GM12878 (cell line): ENCODE results near the gene CCDC141. TPM values are rescaled to one million over a fixed set of nuclear protein-coding genes. Genes with fewer than 3 reads are reported as not detected.

Experiments
- ATAC-seq: fragments of 200-7000 bp; cut with Tn5 transposase; 3 replicates; pipeline ENCODE4 v1.9.1; 2020; ENCODE audit warnings: mild to moderate bottlenecking, moderate library complexity
- BruUV-seq: library from RNA; stranded (reverse); fragments of 400-500 nt; replicated peaks from 2 replicates; lab custom pipeline; 2021; lab: Mats Ljungman, UMichigan
- CTCF ChIA-PET: fragments of 300-600 bp; sonication (Branson Sonifier 250); formaldehyde crosslinking; extraction: SDS; loops from one replicate; lab custom pipeline; 2021; ENCODE audit warnings: inconsistent platforms; lab: Yijun Ruan, JAX
- POLR2A ChIA-PET: fragments of 350-600 bp; formaldehyde crosslinking; extraction: SDS; loops from one replicate; lab custom pipeline; 2021; ENCODE audit warnings: inconsistent platforms; lab: Charles Lee
- RAD21 ChIA-PET: fragments of 300-600 bp; sonication (Branson Sonifier 250); formaldehyde crosslinking; loops from one replicate; lab custom pipeline; 2023; ENCODE audit warnings: antibody characterized with exemption; ENCODE audit not compliant: unreplicated experiment; lab: Charles Lee
- SMC1A ChIA-PET: fragments of 300-600 bp; sonication (Branson Sonifier 250); formaldehyde crosslinking; loops from one replicate; lab custom pipeline; 2023; ENCODE audit not compliant: unreplicated experiment, uncharacterized antibody; lab: Charles Lee
- DNase-seq: peaks from one replicate; pipeline ENCODE4 v3.0.0-alpha.2; 2011; ENCODE audit warnings: low read depth, low spot score
- FAIRE-seq: peaks from 3 replicates; lab custom pipeline; 2011; peaks lifted over from hg19 to GRCh38; lab: Jason Lieb, UNC
- H2AFZ ChIP-seq: 2 replicates; pipeline ENCODE4 v1.6.0; 2011; ENCODE audit warnings: low read depth, low read length, control low read depth; ENCODE audit not compliant: control insufficient read depth
- H3K27ac ChIP-seq: 2 replicates; pipeline ENCODE4 v1.5.1; 2011; ENCODE audit warnings: control low read depth; ENCODE audit not compliant: control insufficient read depth, insufficient read depth
- H3K27me3 ChIP-seq, 2 experiments: replicated peaks in 1 of 2; 2 replicates each; pipeline versions ENCODE4 v1.6.0 to v1.6.1; 2011; ENCODE audit warnings: low read length in 1 of 2; ENCODE audit not compliant: control insufficient read depth in 2 of 2, insufficient read depth in 2 of 2
- H3K36me3 ChIP-seq, 2 experiments: 2 replicates each; pipeline ENCODE4 v1.5.1; 2011; ENCODE audit warnings: low read length in 1 of 2; ENCODE audit not compliant: control insufficient read depth in 2 of 2, insufficient read depth in 2 of 2
- H3K4me1 ChIP-seq: 2 replicates; pipeline ENCODE4 v1.6.1; 2011; ENCODE audit warnings: mild to moderate bottlenecking, low read length, moderate library complexity, mixed read lengths; ENCODE audit not compliant: control insufficient read depth, insufficient read depth
- H3K4me2 ChIP-seq: 2 replicates; pipeline ENCODE4 v1.6.0; 2011; ENCODE audit warnings: control low read depth; ENCODE audit not compliant: control insufficient read depth, insufficient read depth
- H3K4me3 ChIP-seq: fragments of 200-600 bp; sonication (generic); 2 replicates; pipeline ENCODE4 v1.5.1; 2016
- H3K79me2 ChIP-seq: 2 replicates; pipeline ENCODE4 v1.6.0; 2011; ENCODE audit warnings: low read length; ENCODE audit not compliant: control insufficient read depth, insufficient read depth
- H3K9ac ChIP-seq: 2 replicates; pipeline ENCODE4 v1.8.0; 2011; ENCODE audit warnings: low read length, control low read depth, mixed read lengths; ENCODE audit not compliant: control insufficient read depth, insufficient read depth
- H3K9me3 ChIP-seq: replicated peaks from 3 replicates; pipeline ENCODE4 v1.5.1; 2011; ENCODE audit warnings: mild to moderate bottlenecking, low read length; ENCODE audit not compliant: control insufficient read depth, insufficient read depth
- H4K20me1 ChIP-seq: 2 replicates; pipeline ENCODE4 v1.6.0; 2011; ENCODE audit not compliant: control insufficient read depth, insufficient read depth
- CHD2 ChIP-seq: IDR thresholded peaks from 2 replicates; pipeline ENCODE4 v1.6.1; 2011; ENCODE audit warnings: low read depth, low read length, improper control_type of control experiment, borderline replicate concordance
- JUND ChIP-seq: IDR thresholded peaks from 2 replicates; pipeline ENCODE4 v1.6.1; 2012; ENCODE audit warnings: low read depth, mild to moderate bottlenecking, low read length, improper control_type of control experiment, moderate library complexity
- NFIC ChIP-seq: IDR thresholded peaks from 2 replicates; pipeline ENCODE4 v1.6.1; 2012; ENCODE audit warnings: low read depth, mild to moderate bottlenecking, inconsistent platforms, low read length, moderate library complexity
- NFYB ChIP-seq: IDR thresholded peaks from 2 replicates; pipeline ENCODE4 v1.6.1; 2011; ENCODE audit warnings: low read depth, mild to moderate bottlenecking, low read length, improper control_type of control experiment, moderate library complexity; ENCODE audit not compliant: insufficient read depth
- NR2C1 ChIP-seq: fragments of 450-650 bp; IDR thresholded peaks from 2 replicates; pipeline ENCODE4 v1.6.1; 2017; ENCODE audit warnings: antibody characterized with exemption, mild to moderate bottlenecking, moderate library complexity
- PRDM15 ChIP-seq: fragments of 450-650 bp; formaldehyde crosslinking; IDR thresholded peaks from 2 replicates; pipeline ENCODE4 v1.4.0; 2020; ENCODE audit warnings: mild to moderate bottlenecking, moderate library complexity
- RFX5 ChIP-seq: IDR thresholded peaks from 2 replicates; pipeline ENCODE4 v1.6.1; 2011; ENCODE audit warnings: low read depth, low read length, improper control_type of control experiment
- SUPT20H ChIP-seq: IDR thresholded peaks from 2 replicates; pipeline ENCODE4 v1.6.1; 2011; ENCODE audit warnings: low read depth, mild to moderate bottlenecking, low read length, moderate library complexity, borderline replicate concordance; ENCODE audit not compliant: control insufficient read depth
- TAF1 ChIP-seq: IDR thresholded peaks from 2 replicates; pipeline ENCODE4 v1.6.1; 2011; ENCODE audit warnings: mild to moderate bottlenecking, low read depth, low read length, borderline replicate concordance
- ZNF207 ChIP-seq: fragments of 450-650 bp; IDR thresholded peaks from 2 replicates; pipeline ENCODE4 v1.6.1; 2014; ENCODE audit warnings: antibody characterized with exemption, mild to moderate bottlenecking, borderline replicate concordance
- ZNF24 ChIP-seq: fragments of 450-650 bp; IDR thresholded peaks from 2 replicates; pipeline ENCODE4 v1.6.1; 2017; ENCODE audit warnings: antibody characterized with exemption, mild to moderate bottlenecking
- WGBS: methylation state at CpG from one replicate; pipeline ENCODE4 v1.1.6; 2016; ENCODE audit warnings: low lambda C conversion rate; ENCODE audit not compliant: insufficient replicate concordance, insufficient coverage; ENCODE audit errors: missing lambda C conversion rate; 5-methylcytosine and 5-hydroxymethylcytosine counted together
- in situ Hi-C: fragments of 300-500 bp; cut with MboI; formaldehyde crosslinking; loops from 9 replicates; pipeline ENCODE4 v1.14.3; 2018; ENCODE audit warnings: mixed read lengths
- intact Hi-C: fragments of 100-400 bp; cut with micrococcal nuclease; formaldehyde crosslinking; loops from one replicate; pipeline ENCODE4 v1.14.2; 2022; ENCODE audit not compliant: unreplicated experiment
- polyA plus RNA-seq, 11 experiments: library from polyadenylated mRNA; depleted of rRNA in 4 of 11; unstranded in 6 of 11; stranded (reverse) in 5 of 11; fragments of >200 nt; fragmentation: Nextera tagmentation in 4 of 11; fragmentation: Illumina TruSeq in 1 of 11; extraction: Ambion mirVana in 4 of 11; extraction: Trizol in 1 of 11; gene quantifications; 1 replicate in 1 of 11; 2 replicates in 10 of 11; pipeline versions ENCODE4 v1.2.1 to v1.2.3, GENCODE V29; 2011 to 2016; ENCODE audit warnings: inconsistent platforms in 2 of 11, missing spikeins in 2 of 11, low read depth in 1 of 11
- total RNA-seq, 4 experiments: library from RNA; depleted of rRNA in 3 of 4; stranded (reverse); fragments of >200 nt in 3 of 4; fragmentation: Illumina TruSeq in 1 of 4; extraction: Trizol in 1 of 4; gene quantifications; 2 replicates each; pipeline versions ENCODE4 v1.2.1 to v1.2.3, GENCODE V29; 2013 to 2021
- TF ChIP-seq, protein P1 (sequence below): IDR thresholded peaks from 2 replicates; pipeline ENCODE4 v1.6.1; 2011; ENCODE audit warnings: mild to moderate bottlenecking, low read depth, low read length, moderate library complexity; ENCODE audit not compliant: insufficient replicate concordance

Gene CCDC141
- total and polyA plus RNA-seq, 10 of the 15 experiments (the other 5 are each of a cell fraction or from before 2014, with no cell fraction given) = 0.84 to 12.5 (median 3.6) TPM

DNA sequence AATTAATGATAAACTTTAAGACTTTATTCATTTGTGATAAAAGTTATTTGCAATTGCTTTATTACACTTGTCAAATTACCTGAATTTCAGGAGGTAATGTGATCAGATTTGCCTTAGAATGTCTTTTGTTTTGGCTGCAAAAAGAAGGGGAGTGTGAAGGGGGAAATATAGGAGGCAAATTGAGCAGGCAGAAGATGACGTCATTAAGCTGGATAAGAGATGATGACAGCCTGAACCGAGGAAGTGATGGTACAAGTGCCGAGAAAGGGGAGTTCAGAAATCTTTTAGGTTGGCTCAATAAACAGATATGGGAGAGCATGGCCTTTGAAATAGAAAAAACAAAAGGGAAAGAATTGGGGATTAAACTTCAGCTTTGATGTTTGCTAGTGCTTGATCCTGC is 169.7 kb downstream of the CCDC141 start (continued):
- TF ChIP-seq JUND (no peak), SUPT20H (no peak), NR2C1 (no peak)

DNA sequence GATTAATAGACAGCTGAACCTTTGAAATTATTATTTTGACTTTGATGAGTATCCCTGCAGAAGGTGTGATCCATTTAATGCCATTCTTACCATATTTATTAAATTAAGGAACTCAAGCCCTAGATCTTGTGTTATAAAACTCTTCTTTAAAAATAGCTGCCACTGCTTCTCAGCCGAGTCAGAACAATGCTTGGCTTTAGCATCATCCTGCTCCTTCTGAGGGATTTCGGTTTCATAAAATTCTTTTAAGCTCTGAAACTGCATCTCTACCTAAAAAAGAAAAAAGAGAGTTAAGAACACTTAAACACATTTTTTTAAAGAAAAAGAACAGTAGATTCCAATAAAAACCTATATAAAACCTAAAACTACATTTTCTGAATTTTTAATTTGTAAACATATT is 172.1 kb downstream of the CCDC141 start:
- DNase-seq (no peak), FAIRE-seq (no peak)
- no peak overlapping the region for H3K4me3 ChIP-seq
- no TSS peak for BruUV-seq
- H3K27me3 ChIP-seq = no peaks in the 10 kb centered on the region
- CTCF ChIA-PET = interaction anchor here (1.1 to 5.2 kb wide), 5 partner anchors 12 to 252 kb away, joined by 3 to 26 read pairs (median 4); no protein-coding TSS in a partner anchor
- POLR2A ChIA-PET = no interaction called here
- no peak overlapping the region for H2AFZ ChIP-seq
- RAD21 ChIA-PET = interaction anchor here (1.3 kb wide), 1 partner anchor 116 kb away, joined by 3 read pairs; no protein-coding TSS in a partner anchor
- H3K27ac ChIP-seq = no peak overlapping the region
- H3K9ac ChIP-seq = no peak overlapping the region
- TF ChIP-seq SUPT20H (no peak), CHD2 (no peak), ZNF24 (no peak), RFX5 (no peak), TAF1 (no peak), NFIC (no peak), NFYB (no peak), PRDM15 (CRISPR knock-in tag) (no peak), ZNF207 (no peak)
- TF ChIP-seq, protein P1, sequence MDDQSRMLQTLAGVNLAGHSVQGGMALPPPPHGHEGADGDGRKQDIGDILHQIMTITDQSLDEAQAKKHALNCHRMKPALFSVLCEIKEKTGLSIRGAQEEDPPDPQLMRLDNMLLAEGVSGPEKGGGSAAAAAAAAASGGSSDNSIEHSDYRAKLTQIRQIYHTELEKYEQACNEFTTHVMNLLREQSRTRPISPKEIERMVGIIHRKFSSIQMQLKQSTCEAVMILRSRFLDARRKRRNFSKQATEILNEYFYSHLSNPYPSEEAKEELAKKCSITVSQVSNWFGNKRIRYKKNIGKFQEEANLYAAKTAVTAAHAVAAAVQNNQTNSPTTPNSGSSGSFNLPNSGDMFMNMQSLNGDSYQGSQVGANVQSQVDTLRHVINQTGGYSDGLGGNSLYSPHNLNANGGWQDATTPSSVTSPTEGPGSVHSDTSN = no peak
- TF ChIP-seq, all 136 proteins: peak for 0
- no peak overlapping the region for H3K4me2 ChIP-seq
- H3K36me3 ChIP-seq = no peaks in the 10 kb centered on the region
- SMC1A ChIA-PET = interaction anchor here (1.0 to 1.4 kb wide), 3 partner anchors 9 to 252 kb away, joined by 3 to 5 read pairs (median 4); partner anchors contain the start of gene CCDC141
- H3K79me2 ChIP-seq = no peaks in the 10 kb centered on the region
- H3K4me1 ChIP-seq = no peaks in the 10 kb centered on the region
- ATAC-seq = no peak
- intact Hi-C loops (no loop called here), in situ Hi-C loops (no loop called here)
- 33% methylated on average over 2 of the region's 2 CpGs for WGBS
- H3K9me3 ChIP-seq = no peaks in the 10 kb centered on the region
- no peaks in the 10 kb centered on the region for H4K20me1 ChIP-seq
